GM21528 (cell line): ENCODE measurements around the gene TDRD6.
"Not testable (repeated sequence)": the region's sequence is repeated elsewhere in the genome, so short reads cannot be mapped to it uniquely, and the experiment has no call there.

Source experiments
- ATAC-seq: cut with Tn5 transposase; IDR thresholded peaks from one replicate; pipeline ENCODE4 v1.9.1; 2021; ENCODE audit warnings: mild to moderate bottlenecking, moderate library complexity; ENCODE audit not compliant: unreplicated experiment, low FRiP score

TDRD6 gene

DNA sequence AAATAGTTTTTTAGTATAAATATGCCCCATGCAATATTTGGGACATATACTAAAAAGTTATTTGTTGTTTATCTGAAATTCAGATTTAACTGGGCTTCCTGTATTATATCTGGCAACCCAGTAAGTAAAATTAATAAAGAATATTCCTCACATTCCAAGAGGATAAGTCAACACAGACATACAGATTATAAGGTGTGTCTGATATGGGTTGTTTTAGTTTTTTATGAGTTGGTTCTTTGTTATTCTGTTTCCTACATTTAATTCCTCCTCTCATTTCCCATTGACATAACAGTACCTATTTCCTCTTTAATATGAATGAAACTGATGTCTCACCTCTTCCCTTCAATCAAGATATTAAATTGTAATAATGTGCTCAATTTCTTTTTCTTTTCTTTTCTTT lies 49.2 kb downstream of the TDRD6 start:
- no peak for ATAC-seq

DNA sequence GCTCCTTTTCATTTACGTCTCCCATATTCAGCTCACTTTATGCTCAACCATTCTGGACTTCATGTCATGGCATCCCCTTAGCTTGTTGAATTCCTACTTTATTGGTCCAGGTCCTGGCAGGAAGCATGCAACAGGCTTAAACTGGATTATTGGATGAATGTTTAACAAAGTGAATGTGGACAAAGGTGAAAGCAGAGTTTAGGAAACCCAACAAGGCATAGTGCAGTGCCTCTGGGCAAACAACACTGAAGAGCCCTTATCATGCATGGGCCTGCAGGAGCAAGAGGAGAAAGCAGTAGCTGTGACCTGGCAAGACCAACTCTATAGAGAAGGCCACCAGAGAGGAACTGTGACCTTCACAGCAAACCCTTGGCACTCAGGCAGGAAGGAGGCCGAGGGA lies 53.8 kb downstream of the TDRD6 start:
- ATAC-seq: no peak

DNA sequence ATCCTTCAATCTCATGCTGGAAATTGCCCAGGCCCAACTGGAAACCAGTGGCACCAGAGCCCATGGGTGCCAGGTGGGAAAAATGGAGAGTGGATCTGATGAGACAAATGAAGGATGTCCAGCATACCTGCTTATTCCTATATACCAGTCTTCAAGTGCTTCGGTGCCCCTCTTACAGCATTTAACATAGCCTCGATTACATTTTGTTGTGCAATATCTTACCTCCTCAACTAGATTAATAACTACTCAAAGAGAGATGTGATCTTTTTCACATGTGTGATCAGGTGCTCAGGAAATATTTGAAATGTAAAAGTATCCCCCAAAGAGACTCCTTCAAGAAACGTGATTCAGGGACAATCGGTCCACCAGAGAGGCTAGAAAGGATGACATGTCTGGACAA lies 54.2 kb downstream of the TDRD6 start:
- ATAC-seq: no peak

DNA sequence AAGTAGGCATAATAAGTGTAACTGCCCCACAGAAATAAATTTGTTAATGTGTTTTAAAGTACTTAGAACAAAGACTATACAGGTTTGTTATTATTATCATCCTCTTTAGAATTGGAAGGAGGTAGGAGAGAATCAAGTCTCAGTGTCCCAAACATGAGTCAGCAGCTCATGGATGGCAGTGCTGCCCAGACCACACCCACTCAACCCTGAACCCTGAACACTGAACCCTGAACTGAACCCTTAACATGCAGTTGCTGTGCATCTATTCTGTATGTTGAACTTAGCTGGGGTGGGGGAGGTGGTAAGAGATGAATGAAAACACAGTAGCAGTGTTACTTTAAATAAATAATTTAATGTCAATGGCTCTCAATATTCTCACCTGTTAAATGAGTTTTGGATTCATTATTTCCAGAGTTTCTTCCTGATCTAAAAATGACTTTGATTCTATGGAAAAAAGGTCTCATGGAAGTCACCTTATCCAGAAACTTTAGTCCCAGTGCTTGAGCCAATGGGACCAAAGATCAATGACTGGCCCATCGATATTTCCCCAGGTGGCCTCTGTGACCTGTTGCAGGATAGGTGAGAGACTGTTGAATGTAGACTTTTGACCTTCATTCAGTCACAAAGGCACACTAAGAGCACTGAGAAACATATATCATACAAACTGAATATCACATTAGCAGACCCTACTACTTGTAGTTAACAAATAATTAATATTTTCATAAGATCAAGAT lies 55.9 kb downstream of the TDRD6 start:
- no peak for ATAC-seq

DNA sequence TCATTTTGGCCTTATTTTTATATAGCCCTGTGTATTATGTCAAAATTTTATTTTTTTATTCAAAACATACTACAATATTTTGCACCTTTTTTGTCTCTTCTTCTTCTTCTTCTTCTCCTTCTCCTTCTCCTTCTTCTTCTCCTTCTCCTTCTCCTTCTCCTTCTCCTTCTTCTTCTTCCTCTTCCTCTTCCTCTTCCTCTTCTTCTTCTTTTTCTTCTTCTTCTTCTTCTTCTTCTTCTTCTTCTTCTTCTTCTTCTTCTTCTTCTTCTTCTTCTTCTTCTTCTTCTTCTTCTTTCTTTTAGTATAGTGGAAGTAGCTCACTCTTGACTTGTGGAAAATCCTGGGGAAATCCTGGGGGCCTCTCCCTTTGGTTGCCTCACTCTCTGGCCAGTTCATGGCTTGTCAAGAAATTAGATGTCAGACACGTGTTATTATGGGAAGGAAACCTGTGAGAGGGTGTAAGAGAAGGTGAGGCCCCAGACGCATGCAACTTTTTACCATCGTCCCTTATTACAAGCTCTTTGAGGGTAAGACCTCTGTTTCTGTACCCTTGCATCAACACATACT lies 56.6 kb downstream of the TDRD6 start:
- ATAC-seq: not testable (repeated sequence)

DNA sequence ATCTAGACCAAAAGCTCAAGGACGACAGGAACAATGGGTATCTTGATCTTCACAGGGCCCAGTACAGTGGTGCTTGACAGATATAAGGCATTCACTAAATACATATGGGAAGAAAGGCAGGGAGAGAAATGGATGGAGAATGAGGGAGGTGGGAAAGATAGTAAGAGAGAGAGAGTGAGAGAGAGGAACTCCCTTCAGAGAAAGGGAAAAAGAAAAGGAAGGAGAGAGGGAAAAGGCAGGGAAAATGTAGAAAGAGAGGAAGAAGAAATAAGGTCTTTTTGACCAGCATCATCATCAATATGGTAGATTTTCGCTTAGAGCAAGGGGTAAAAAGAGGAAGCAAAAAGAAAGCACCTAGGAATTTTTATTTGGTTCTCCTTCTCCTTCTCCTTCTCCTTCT lies 58.3 kb downstream of the TDRD6 start:
- no peak for ATAC-seq

DNA sequence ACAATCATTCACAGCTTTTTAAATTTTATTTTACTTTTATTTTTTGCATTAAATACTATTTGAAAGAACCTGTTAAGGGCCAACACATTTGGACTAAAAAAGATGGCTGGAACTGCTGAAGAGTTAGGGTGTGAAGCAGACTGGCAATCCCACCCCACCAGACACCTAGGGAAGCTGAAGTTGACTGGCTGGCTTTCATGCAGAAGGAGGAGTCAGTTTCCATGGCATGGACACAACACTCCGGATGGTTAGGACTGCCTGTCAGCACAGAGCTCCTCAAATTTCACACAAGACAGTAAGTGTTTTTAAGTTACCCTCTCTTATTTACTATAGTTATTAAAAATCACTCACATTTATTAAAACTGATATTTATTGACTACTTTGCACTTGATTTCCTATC lies 59.0 kb downstream of the TDRD6 start, which contains the start of gene ANKRD66:
Gene ANKRD66 (plus strand): TSS at position 238 of the 400 bp plus-strand sequence. CDS start 5,016 bp downstream, outside the sequence.
- ATAC-seq: no peak

DNA sequence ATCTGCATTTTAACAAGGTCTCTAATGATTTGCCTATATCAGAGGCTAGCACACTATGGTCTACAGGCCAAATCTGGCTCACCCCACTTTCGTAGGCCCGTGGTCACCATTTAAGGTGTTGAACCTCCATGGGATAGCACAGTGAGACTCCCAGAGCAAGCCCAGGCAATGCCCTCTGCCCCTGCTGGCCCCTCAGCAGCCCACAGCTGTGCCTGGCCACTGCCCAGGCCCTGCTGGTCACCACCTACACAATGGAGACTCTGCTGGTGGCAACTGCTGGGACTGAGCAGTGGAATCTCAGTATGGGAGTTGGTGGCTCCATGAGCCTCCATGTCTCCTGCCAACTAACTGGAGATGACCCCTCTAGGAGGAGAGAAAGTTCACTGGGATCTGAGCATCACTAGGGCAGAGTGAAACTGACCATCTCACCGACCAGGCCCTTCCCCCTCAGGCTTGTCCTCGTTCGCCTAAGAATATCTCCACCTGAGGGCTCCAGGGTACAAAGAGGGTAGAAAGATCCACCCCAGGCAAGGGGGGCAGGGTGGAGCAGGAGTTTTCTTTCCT lies 61.3 kb downstream of the TDRD6 start:
- no peak for ATAC-seq

DNA sequence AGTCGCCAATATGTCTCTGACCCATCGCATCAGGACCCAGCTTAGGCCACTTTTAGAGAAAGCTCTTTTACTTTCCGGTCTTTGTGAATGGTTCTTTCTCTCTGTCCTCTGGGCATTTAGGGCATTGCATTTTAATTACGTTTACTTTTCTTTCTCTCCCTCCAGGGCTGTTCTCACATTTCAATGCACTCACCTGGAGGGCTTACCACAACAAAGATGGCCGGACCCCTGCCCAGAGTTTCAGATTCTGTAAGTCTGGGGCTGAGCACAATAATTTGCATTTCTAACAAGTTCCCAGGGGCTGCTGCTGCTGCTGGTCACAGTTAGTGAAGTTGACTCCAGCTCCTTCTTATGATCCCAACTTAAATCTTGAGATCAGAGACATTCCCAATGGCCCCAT lies 62.0 kb downstream of the TDRD6 start:
- ATAC-seq: no peak

DNA sequence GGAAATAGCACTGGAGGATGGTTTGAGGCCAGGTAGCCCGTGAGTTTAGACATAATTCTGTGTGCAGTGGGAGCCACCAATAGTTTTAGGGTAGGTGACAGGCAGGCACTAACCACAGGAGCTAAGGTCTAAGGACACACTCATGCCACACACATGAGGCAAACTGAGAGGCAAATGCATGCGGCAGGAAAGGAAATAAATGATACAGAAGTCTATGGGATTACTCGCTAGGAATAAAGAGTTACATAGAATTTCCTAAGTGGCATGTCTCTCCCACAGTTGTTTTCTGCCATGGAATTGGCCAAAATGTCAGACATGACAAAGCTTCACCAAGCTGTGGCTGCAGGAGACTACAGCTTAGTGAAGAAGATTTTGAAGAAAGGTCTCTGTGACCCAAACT lies 64.0 kb downstream of the TDRD6 start:
- no peak for ATAC-seq
